VCaP (cell line): ENCODE results near the gene RUNX1.

Experiments
- H3K27ac ChIP-seq: fragments of 450-650 bp; 2 replicates; pipeline ENCODE4 v1.5.1; 2017
- TF ChIP-seq, protein P1 (sequence below): fragments of 450-650 bp; conservative IDR thresholded peaks from 2 replicates; pipeline ENCODE4 v1.5.1; 2017; ENCODE audit warnings: mild to moderate bottlenecking, moderate library complexity

RUNX1 gene

GRCh38 chr21:34883491-34884271, 165.4 kb downstream of the RUNX1 start:
- H3K27ac ChIP-seq: no peak overlapping the region
- TF ChIP-seq, protein P1, sequence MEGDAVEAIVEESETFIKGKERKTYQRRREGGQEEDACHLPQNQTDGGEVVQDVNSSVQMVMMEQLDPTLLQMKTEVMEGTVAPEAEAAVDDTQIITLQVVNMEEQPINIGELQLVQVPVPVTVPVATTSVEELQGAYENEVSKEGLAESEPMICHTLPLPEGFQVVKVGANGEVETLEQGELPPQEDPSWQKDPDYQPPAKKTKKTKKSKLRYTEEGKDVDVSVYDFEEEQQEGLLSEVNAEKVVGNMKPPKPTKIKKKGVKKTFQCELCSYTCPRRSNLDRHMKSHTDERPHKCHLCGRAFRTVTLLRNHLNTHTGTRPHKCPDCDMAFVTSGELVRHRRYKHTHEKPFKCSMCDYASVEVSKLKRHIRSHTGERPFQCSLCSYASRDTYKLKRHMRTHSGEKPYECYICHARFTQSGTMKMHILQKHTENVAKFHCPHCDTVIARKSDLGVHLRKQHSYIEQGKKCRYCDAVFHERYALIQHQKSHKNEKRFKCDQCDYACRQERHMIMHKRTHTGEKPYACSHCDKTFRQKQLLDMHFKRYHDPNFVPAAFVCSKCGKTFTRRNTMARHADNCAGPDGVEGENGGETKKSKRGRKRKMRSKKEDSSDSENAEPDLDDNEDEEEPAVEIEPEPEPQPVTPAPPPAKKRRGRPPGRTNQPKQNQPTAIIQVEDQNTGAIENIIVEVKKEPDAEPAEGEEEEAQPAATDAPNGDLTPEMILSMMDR: no peak

- H3K27ac ChIP-seq: no peak overlapping the region
- TF ChIP-seq, protein P1: no peak
These were observed 166.4 kb downstream of the RUNX1 start for GRCh38 chr21:34882719-34883131.

- H3K27ac ChIP-seq: no peak overlapping the region
These were observed 167.2 kb downstream of the RUNX1 start for GRCh38 chr21:34881839-34882371.

GRCh38 chr21:34881421-34881820, 167.7 kb downstream of the RUNX1 start:
- TF ChIP-seq, protein P1: no peak
- H3K27ac ChIP-seq: no peak overlapping the region

More at GRCh38 chr21:34881839-34882371, 167.2 kb downstream of the RUNX1 start:
- TF ChIP-seq, protein P1: no peak

DNA sequence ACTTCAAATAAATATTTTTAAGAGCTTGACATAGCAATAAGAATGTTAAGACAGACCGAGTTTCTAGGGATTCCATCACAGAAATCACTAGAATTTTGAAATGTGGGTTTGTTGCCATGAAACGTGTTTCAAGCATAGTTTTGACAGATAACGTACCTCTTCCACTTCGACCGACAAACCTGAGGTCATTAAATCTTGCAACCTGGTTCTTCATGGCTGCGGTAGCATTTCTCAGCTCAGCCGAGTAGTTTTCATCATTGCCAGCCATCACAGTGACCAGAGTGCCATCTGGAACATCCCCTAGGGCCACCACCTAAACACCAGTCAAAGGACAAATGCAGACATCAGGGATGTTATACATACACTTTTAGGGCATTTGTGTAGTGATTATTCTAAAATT, 168.7 kb downstream of the RUNX1 start:
- no peak overlapping the region for H3K27ac ChIP-seq
- TF ChIP-seq, protein P1: no peak

GRCh38 chr21:34878940-34879339, 170.2 kb downstream of the RUNX1 start:
- TF ChIP-seq, protein P1: no peak
- peak overlapping the region; percentile 87; the same call in 1 of the 2 replicates for H3K27ac ChIP-seq

- H3K27ac ChIP-seq: peak overlapping the region; percentile 87
- TF ChIP-seq, protein P1: no peak
These were observed 170.6 kb downstream of the RUNX1 start for GRCh38 chr21:34878501-34878900.
